Type B pancreatic cell (in vitro differentiated cells): Measurements from ENCODE around the gene TMEM271. TPM values are rescaled to one million over a fixed set of nuclear protein-coding genes. Genes with fewer than 3 reads are reported as not detected.

ENCODE experiments used
- DNase-seq: peaks from one replicate; pipeline ENCODE4 v3.0.0; 2021; ENCODE audit warnings: mixed read lengths; ENCODE audit not compliant: unreplicated experiment; ENCODE audit errors: extremely low spot score
- H3K27ac Mint-ChIP-seq: 2 replicates; pipeline ENCODE4 v1.8.0; 2021; ENCODE audit warnings: mild to moderate bottlenecking, mixed read lengths
- H3K27me3 Mint-ChIP-seq: 2 replicates; pipeline ENCODE4 v1.8.0; 2021; ENCODE audit warnings: mixed read lengths
- H3K36me3 Mint-ChIP-seq: 2 replicates; pipeline ENCODE4 v1.8.0; 2021; ENCODE audit warnings: mixed read lengths
- H3K4me1 Mint-ChIP-seq: one replicate; pipeline ENCODE4 v1.8.0; 2021; ENCODE audit warnings: mixed read lengths; ENCODE audit not compliant: unreplicated experiment
- H3K4me3 Mint-ChIP-seq: 2 replicates; pipeline ENCODE4 v1.8.0; 2021; ENCODE audit warnings: mild to moderate bottlenecking, mixed read lengths
- H3K9me3 Mint-ChIP-seq: 2 replicates; pipeline ENCODE4 v1.8.0; 2021; ENCODE audit warnings: mixed read lengths
- CTCF ChIP-seq: fragments of 200-600 bp; sonication (generic); conservative IDR thresholded peaks from 2 replicates; pipeline ENCODE4 v1.5.0; 2021; ENCODE audit warnings: antibody characterized with exemption, mild to moderate bottlenecking
- total RNA-seq: library from RNA; stranded (reverse); gene quantifications from 2 replicates; pipeline ENCODE4 v1.2.1, GENCODE V29; 2021; ENCODE audit warnings: low replicate concordance

TMEM271 gene
- total RNA-seq, 1 donor from 2014 or later = 0.36 TPM

GRCh38 chr4:612052-612748 lies 36.1 kb upstream of the TMEM271 start:
- Mint-ChIP-seq H3K27ac (no peak overlapping the region), H3K27me3 (peaks cover 45% of the 10 kb centered on the region), H3K9me3 (no peaks in the 10 kb centered on the region), H3K4me1 (no peaks in the 10 kb centered on the region), H3K36me3 (no peaks in the 10 kb centered on the region), H3K4me3 (no peak overlapping the region)
- no peak for TF ChIP-seq CTCF
- DNase-seq = peak; percentile 61

GRCh38 chr4:610411-611261 lies 34.5 kb upstream of the TMEM271 start:
- no peaks in the 10 kb centered on the region for H3K4me1 Mint-ChIP-seq

GRCh38 chr4:609400-610050 lies 33.4 kb upstream of the TMEM271 start:
- no peak for DNase-seq
- Mint-ChIP-seq H3K36me3 (no peaks in the 10 kb centered on the region), H3K27me3 (peaks cover 36% of the 10 kb centered on the region), H3K27ac (no peak overlapping the region), H3K9me3 (no peaks in the 10 kb centered on the region), H3K4me1 (no peaks in the 10 kb centered on the region), H3K4me3 (no peak overlapping the region)
- TF ChIP-seq CTCF = no peak

More at GRCh38 chr4:610411-611261, 34.5 kb upstream of the TMEM271 start:
- Mint-ChIP-seq H3K4me3 (no peak overlapping the region), H3K9me3 (no peaks in the 10 kb centered on the region), H3K27me3 (peaks cover 45% of the 10 kb centered on the region), H3K27ac (no peak overlapping the region), H3K36me3 (no peaks in the 10 kb centered on the region)
- TF ChIP-seq CTCF = no peak
- peak; percentile 59 for DNase-seq

- peaks cover 29% of the 10 kb centered on the region for H3K27me3 Mint-ChIP-seq
- no peaks in the 10 kb centered on the region for H3K9me3 Mint-ChIP-seq
- no peak overlapping the region for H3K4me3 Mint-ChIP-seq
- no peak for TF ChIP-seq CTCF
- H3K4me1 Mint-ChIP-seq = no peaks in the 10 kb centered on the region
- no peaks in the 10 kb centered on the region for H3K36me3 Mint-ChIP-seq
- DNase-seq = no peak
- H3K27ac Mint-ChIP-seq = no peak overlapping the region
These were observed 32.1 kb upstream of the TMEM271 start for GRCh38 chr4:608236-608635.

GRCh38 chr4:605702-606425 lies 29.8 kb upstream of the TMEM271 start:
- Mint-ChIP-seq H3K4me1 (no peaks in the 10 kb centered on the region), H3K27ac (no peak overlapping the region), H3K27me3 (peaks cover 32% of the 10 kb centered on the region), H3K36me3 (no peaks in the 10 kb centered on the region), H3K4me3 (no peak overlapping the region), H3K9me3 (no peaks in the 10 kb centered on the region)
- no peak for TF ChIP-seq CTCF
- DNase-seq = no peak
